Skin of body (tissue), 2 donors: ENCODE measurements around the gene TMEM131. TPM values are rescaled to one million over a fixed set of nuclear protein-coding genes. Genes with fewer than 3 reads are reported as not detected.

Experiments
- DNase-seq: peaks from one replicate; lab custom pipeline; 2025; lab: John Stamatoyannopoulos, UW
- total RNA-seq: library from RNA; depleted of rRNA; stranded (reverse); fragments of >200 nt; gene quantifications from one replicate; pipeline ENCODE4 v1.2.3, GENCODE V29; 2014

Gene TMEM131
- total RNA-seq, 1 donor from 2014 or later = 44.8 TPM

- DNase-seq = no peak
These were observed 269.3 kb downstream of the TMEM131 start for GRCh38 chr2:97726261-97727064.

DNA sequence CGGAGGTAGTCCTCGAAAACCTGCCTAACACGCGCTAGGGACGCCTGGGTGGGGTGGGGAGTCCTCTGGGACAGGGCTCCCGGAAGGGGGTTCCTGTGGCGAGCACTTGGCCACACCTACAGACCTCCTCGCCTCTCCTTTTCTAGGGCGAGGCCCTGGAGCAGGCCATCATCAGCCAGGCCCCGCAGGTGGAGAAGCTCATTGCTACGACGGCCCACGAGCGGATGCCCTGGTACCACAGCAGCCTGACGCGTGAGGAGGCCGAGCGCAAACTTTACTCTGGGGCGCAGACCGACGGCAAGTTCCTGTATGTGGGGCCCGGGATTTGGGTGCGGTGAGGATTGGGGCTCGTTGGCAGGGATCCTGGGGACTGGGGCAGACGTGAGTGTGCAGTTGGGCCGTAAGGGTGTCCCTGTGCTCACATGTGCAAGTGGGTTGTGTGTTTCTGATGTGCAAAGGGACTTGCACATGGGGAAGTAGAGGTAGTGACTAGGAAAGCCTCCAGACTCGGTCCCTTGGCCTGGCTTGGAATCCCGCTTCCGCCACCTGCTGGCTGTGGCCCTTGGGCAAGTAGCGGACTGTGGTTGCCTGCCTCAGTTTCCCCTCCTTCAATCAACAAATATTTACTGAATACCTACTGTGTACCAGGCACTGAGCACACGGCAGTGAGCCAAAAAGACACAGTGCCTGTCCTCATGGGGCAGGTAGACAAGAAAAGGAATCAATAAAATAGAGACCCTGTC lies 270.6 kb downstream of the TMEM131 start:
- no peak for DNase-seq

- DNase-seq = no peak
These were observed 271.2 kb downstream of the TMEM131 start for GRCh38 chr2:97724501-97724900.

DNA sequence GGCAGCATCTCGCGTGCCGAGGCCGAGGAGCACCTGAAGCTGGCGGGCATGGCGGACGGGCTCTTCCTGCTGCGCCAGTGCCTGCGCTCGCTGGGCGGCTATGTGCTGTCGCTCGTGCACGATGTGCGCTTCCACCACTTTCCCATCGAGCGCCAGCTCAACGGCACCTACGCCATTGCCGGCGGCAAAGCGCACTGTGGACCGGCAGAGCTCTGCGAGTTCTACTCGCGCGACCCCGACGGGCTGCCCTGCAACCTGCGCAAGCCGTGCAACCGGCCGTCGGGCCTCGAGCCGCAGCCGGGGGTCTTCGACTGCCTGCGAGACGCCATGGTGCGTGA lies 271.7 kb downstream of the TMEM131 start:
- no peak for DNase-seq

GRCh38 chr2:97723156-97724072 lies 272.3 kb downstream of the TMEM131 start:
- no peak for DNase-seq

DNA sequence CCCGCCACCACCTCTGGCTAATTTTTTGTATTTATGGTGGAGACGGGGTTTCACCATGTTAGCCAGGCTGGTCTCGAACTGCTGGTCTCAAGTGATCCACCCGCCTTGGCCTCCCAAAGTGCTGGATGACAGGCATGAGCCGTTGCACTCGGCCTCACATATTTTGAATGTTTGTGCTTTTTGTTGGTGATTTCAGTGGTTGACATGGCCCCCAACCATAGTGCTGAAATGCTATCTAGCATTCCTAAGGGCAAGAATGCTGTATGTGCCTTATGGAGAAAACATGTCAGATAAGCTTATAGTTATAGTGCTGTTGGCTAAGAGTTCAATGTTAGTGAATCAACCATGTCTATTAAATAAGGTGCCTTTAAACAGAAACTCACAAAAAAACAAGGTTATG lies 273.5 kb downstream of the TMEM131 start:
- DNase-seq = no peak

DNA sequence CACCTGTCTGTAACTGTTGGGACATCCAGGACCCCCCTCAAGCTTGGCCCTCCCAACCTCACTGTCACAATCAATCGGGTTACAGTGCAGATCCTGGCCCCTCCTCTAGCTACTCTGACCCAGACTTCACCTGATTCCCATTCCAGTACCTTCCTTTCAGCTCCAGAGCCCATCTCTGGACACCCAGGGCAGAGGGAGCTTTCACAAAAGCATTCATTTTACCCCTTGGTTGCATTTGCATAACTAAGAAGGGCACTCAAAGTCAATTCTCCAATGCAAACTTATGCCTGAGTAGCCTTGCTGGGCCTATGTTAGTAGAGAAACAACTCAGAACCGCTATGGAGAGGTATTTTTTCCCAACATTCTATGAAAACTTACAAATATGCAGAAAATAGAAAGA lies 275.0 kb downstream of the TMEM131 start:
- no peak for DNase-seq

- no peak for DNase-seq
These were observed 276.2 kb downstream of the TMEM131 start for GRCh38 chr2:97719362-97720155.

DNA sequence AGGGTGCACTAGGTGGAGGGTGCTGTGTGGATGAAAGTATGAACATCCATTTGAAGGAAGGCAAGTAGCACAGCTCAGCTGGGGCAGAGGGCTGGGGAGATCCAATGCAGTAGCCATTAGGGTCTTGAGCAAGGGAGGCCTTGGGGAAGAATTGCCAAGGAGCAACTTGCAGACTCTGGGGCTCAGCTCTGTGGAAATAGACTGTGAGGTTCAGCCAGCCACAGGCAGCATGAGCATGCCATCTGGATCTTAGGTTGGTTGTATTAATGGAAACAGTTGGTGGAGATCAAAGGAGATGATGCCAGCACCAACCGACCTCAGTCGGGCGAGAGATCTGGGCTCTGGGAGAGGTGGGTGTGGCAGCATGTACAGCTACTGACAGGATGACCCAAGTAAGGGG lies 276.8 kb downstream of the TMEM131 start:
- no peak for DNase-seq

GRCh38 chr2:97718051-97718882 lies 277.5 kb downstream of the TMEM131 start:
- DNase-seq = no peak

- DNase-seq = no peak
These were observed 278.1 kb downstream of the TMEM131 start for GRCh38 chr2:97717613-97717995.

GRCh38 chr2:97716695-97717612 lies 278.8 kb downstream of the TMEM131 start:
- DNase-seq = no peak

GRCh38 chr2:97715951-97716694 lies 279.6 kb downstream of the TMEM131 start:
- no peak for DNase-seq

DNA sequence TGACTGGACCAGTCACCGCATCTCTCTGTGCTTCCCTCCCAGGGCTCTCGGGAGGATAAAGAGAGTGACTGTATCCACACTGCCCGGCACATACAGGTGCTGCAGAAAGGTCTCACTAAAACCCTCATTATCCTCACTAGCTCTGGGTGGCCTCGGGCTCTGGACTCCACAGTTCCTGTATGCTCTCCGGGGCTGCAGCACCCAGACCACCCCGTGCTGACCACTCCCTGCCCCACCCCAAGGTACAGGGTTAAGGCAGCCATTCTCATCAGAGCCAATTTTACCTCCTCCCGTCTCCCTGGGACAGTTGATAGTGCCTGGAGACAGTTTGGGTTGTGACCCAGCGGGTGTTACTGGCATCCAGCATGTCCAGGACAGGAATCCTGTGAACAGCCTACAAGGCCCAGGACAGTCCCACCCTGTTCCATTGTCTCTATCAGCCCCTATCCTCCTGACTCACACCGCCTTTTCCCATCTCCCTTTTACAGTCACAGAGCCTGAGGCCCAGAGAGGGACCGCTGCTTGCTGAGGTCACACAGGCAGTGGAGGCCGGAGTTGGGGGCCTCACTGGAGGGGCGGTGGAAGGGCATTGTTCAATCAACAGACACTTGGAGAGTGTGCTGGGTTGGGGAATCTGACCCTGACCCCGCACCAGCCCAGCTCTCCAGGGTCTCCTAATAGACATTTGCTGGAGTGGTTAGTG lies 280.6 kb downstream of the TMEM131 start:
- DNase-seq = no peak

DNA sequence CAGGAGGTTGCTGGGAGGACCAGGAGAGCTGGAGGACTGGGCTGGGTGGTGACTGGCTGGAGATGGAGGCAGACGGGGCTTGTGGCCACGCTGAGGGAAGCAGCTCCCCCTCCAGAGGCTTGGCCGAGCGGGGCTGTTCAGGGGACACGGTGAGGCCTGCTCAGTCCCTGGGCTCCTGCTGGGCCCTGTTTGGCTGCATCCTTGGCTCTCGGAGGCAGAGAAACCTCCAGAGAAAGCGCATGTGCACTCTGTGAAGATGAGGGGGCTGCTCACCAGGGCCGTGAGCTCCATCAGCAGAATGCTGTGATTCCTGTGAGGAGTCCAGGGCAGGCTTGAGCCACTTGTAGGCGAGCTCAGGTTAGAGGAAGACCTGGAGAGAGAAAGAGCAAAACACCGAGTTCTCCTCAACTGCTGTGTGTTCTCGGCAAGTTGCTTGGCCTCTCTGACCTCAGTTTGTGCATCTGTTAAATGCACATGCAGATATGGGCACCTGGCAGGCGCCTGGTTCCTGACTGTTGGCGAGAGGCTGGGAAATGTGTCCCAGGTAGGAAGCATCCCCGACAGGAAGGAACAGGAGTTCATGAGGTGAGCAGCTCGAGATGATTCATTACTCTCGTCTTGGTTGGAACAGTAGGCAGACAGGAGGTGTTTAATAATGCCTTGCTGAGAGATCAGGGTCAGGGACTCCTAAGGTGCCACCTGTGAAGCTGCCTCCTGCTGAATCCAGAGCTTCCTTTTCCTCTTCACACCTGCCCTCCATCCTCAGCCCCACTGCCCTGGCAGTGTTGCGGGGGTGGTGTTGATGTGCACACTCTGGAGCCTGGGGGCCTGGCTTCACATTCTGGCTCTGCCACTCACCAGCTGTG lies 281.4 kb downstream of the TMEM131 start:
- no peak for DNase-seq

DNA sequence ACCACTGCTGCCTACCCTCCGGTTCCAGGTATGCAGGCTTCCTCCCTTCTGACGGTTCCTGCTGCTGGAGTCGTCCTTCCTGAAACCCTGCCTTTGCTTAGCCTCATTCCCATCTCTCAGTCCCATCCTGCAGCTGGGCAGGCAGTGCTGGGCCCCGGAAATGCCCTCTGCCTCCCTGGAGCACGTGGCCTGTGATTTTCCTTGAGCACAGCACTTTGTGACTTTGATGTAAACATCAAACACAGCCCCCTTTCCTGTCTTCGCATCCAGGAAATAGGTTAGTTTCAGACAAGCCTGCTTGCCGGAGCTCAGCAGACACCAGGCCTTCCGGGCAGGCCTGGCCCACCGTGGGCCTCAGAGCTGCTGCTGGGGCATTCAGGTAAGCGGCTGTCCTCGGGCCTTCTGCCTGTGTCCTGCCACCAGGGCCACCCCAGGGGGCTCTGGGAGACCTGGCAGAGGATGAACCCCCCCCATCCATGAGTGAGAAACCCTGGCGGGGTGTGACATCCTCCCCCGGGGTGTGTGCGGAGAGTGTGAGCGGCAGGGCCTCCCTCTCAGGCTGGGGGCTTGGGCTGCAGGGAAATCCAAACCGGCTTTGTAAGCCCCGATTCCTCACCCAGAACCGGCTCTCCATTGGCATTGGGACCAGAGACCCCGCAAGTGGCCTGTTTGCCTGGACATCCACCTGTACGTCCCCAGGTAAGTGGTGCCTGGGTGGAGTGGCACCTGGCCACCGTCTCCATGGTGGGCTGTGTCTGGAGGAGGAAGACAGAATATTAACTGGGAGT lies 282.3 kb downstream of the TMEM131 start, which contains the start of gene ZAP70:
Gene ZAP70 (plus strand): TSS at position 281 of the 788 bp plus-strand sequence. CDS start 10,461 bp downstream, outside the sequence.
- DNase-seq = no peak
